ENCODE results near the gene NFATC1.

- TF ChIP-seq EZH2phosphoT487 (IDR thresholded peaks at IDR 0.05; ENCODE audit: borderline replicate concordance, low read length) (no peak), CTCF (IDR thresholded peaks at IDR 0.05; ENCODE audit: low read depth, low read length, poor library complexity, severe bottlenecking) (no peak)
Measured at GRCh38 chr18:79367480-79367879, 28.2 kb upstream of the NFATC1 start.
